SK-N-SH (cell line): ENCODE results near the gene TRIM44.

Experiments
- EP300 ChIP-seq, 2 experiments: IDR thresholded peaks; 2 replicates each; pipeline versions ENCODE4 v1.4.0 to v1.6.1; 2012; ENCODE audit warnings: borderline replicate concordance in 1 of 2, low read depth in 1 of 2, low read length in 1 of 2
- EZH2phosphoT487 ChIP-seq: fragments of 200-600 bp; sonication (generic); IDR thresholded peaks from 2 replicates; pipeline ENCODE4 v1.6.1; 2017; ENCODE audit warnings: low read depth, mixed run types, mild to moderate bottlenecking, antibody characterized with exemption, moderate library complexity, borderline replicate concordance
- FOSL2 ChIP-seq: IDR thresholded peaks from 2 replicates; pipeline ENCODE4 v1.4.0; 2012; ENCODE audit warnings: low read depth, mild to moderate bottlenecking, moderate library complexity, borderline replicate concordance
- GABPA ChIP-seq: IDR thresholded peaks from 2 replicates; pipeline ENCODE4 v1.4.0; 2012; ENCODE audit warnings: low read depth, mild to moderate bottlenecking
- GATA2 ChIP-seq: sonication (generic); formaldehyde crosslinking; IDR thresholded peaks from 2 replicates; pipeline ENCODE4 v1.5.0; 2020; ENCODE audit warnings: mild to moderate bottlenecking, missing genetic modification reagents
- MXI1 ChIP-seq: IDR thresholded peaks from 2 replicates; pipeline ENCODE4 v1.6.1; 2012; ENCODE audit warnings: mild to moderate bottlenecking, low read depth, low read length, improper control_type of control experiment
- POLR2AphosphoS5 ChIP-seq: IDR thresholded peaks from 2 replicates; pipeline ENCODE4 v1.6.1; 2012; ENCODE audit warnings: low read depth, low read length
- RCOR1 ChIP-seq: fragments of 150-350 bp; IDR thresholded peaks from 2 replicates; pipeline ENCODE4 v1.6.1; 2017; ENCODE audit warnings: antibody characterized with exemption, low read length
- SMC3 ChIP-seq: IDR thresholded peaks from 2 replicates; pipeline ENCODE4 v1.6.1; 2012; ENCODE audit warnings: low read depth, low read length, improper control_type of control experiment
- YY1 ChIP-seq: IDR thresholded peaks from 2 replicates; pipeline ENCODE4 v1.4.0; 2012; ENCODE audit warnings: low read depth, mild to moderate bottlenecking
- TF ChIP-seq, protein P1 (sequence below): fragments of 200-600 bp; sonication (generic); IDR thresholded peaks from 2 replicates; pipeline ENCODE4 v1.6.1; 2017; ENCODE audit warnings: antibody characterized with exemption, mild to moderate bottlenecking, moderate library complexity
- TF ChIP-seq, protein P2 (sequence below): IDR thresholded peaks from 2 replicates; pipeline ENCODE4 v1.4.0; 2012; ENCODE audit warnings: low read depth
- TF ChIP-seq, protein P3 (sequence below): IDR thresholded peaks from 2 replicates; pipeline ENCODE4 v1.4.0; 2012; ENCODE audit warnings: low read depth, borderline replicate concordance
- TF ChIP-seq, protein P4 (sequence below): IDR thresholded peaks from 2 replicates; pipeline ENCODE4 v1.4.0; 2012; ENCODE audit warnings: low read depth, borderline replicate concordance

GRCh38 chr11:35727140-35727539, 64.6 kb downstream of the TRIM44 start:
- TF ChIP-seq MXI1, result no peak
- TF ChIP-seq EZH2phosphoT487, result no peak
- TF ChIP-seq, protein P1, sequence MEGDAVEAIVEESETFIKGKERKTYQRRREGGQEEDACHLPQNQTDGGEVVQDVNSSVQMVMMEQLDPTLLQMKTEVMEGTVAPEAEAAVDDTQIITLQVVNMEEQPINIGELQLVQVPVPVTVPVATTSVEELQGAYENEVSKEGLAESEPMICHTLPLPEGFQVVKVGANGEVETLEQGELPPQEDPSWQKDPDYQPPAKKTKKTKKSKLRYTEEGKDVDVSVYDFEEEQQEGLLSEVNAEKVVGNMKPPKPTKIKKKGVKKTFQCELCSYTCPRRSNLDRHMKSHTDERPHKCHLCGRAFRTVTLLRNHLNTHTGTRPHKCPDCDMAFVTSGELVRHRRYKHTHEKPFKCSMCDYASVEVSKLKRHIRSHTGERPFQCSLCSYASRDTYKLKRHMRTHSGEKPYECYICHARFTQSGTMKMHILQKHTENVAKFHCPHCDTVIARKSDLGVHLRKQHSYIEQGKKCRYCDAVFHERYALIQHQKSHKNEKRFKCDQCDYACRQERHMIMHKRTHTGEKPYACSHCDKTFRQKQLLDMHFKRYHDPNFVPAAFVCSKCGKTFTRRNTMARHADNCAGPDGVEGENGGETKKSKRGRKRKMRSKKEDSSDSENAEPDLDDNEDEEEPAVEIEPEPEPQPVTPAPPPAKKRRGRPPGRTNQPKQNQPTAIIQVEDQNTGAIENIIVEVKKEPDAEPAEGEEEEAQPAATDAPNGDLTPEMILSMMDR, result no peak
- TF ChIP-seq RCOR1, result no peak
- no peak for TF ChIP-seq SMC3
- TF ChIP-seq, protein P2, sequence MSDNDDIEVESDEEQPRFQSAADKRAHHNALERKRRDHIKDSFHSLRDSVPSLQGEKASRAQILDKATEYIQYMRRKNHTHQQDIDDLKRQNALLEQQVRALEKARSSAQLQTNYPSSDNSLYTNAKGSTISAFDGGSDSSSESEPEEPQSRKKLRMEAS, result no peak
- TF ChIP-seq, protein P3, sequence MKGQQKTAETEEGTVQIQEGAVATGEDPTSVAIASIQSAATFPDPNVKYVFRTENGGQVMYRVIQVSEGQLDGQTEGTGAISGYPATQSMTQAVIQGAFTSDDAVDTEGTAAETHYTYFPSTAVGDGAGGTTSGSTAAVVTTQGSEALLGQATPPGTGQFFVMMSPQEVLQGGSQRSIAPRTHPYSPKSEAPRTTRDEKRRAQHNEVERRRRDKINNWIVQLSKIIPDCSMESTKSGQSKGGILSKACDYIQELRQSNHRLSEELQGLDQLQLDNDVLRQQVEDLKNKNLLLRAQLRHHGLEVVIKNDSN, result no peak
- no peak for TF ChIP-seq GATA2 (CRISPR knock-in tag)
- TF ChIP-seq POLR2AphosphoS5, result no peak
- TF ChIP-seq YY1, result no peak
- TF ChIP-seq GABPA, result no peak
- TF ChIP-seq, protein P4, sequence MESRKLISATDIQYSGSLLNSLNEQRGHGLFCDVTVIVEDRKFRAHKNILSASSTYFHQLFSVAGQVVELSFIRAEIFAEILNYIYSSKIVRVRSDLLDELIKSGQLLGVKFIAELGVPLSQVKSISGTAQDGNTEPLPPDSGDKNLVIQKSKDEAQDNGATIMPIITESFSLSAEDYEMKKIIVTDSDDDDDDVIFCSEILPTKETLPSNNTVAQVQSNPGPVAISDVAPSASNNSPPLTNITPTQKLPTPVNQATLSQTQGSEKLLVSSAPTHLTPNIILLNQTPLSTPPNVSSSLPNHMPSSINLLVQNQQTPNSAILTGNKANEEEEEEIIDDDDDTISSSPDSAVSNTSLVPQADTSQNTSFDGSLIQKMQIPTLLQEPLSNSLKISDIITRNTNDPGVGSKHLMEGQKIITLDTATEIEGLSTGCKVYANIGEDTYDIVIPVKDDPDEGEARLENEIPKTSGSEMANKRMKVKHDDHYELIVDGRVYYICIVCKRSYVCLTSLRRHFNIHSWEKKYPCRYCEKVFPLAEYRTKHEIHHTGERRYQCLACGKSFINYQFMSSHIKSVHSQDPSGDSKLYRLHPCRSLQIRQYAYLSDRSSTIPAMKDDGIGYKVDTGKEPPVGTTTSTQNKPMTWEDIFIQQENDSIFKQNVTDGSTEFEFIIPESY, result no peak
- no peak for TF ChIP-seq EP300 (IDR thresholded peaks at IDR 0.05; ENCODE audit: borderline replicate concordance in 1 of 2, low read depth in 1 of 2, low read length in 1 of 2)
- TF ChIP-seq FOSL2, result no peak
